ENCODE measurements around the gene SERPINB6.

- no peak for TF ChIP-seq REST (IDR thresholded peaks at IDR 0.05)
- TF ChIP-seq ATF3 (IDR thresholded peaks at IDR 0.05) = no peak
- no peak for TF ChIP-seq CTCF (IDR thresholded peaks at IDR 0.05; ENCODE audit: low read depth, low read length, missing input control)
- no peak for TF ChIP-seq MAX (IDR thresholded peaks at IDR 0.05)
- TF ChIP-seq SP1 (IDR thresholded peaks at IDR 0.05) = no peak
- no peak for TF ChIP-seq FOXA1 (IDR thresholded peaks at IDR 0.05)
- TF ChIP-seq RAD21 (IDR thresholded peaks at IDR 0.05) = no peak
- TF ChIP-seq GABPA (IDR thresholded peaks at IDR 0.05 in 1 of 2, conservative IDR thresholded peaks at IDR 0.05 in 1 of 2) = no peak
These were observed 14.3 kb downstream of the SERPINB6 start for GRCh38 chr6:2956930-2957685.
